ENCODE results near the gene GXYLT2.

DNA sequence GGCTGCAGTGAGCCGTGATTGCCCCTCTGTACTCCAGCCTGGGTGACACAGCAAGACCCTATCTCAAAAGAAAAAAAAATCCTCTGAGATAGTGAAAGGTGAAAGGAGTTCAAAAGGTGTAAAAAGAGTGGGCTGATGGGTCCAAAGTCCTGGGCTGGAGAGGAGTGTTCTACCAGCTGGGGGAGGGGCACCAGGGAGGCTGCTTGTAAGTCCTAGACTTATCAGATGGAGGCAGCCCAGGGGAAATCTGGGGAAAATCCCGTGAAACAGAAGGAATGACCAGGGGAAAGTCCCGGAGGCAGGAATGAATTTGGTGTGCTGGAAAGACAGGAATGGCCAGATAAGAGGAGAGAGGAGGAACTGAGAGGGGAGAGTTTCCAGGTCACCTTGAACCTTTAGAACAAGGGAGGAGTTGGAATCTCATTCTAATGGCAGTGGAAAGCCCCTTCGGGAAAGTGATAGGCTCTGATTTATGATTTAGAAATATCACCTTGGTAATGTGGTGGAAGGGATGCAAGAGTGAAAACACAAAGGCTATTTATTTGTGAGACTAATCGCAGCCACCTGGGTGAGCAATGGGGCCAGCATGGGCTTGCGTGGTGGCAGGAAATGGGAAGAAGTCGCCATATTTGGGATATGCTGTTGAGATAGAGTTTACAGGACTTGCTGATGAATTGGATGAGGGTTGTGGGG is 85.3 kb downstream of the GXYLT2 start:
- TF ChIP-seq CTCF (tag by site-specific recombination; IDR thresholded peaks at IDR 0.05) (no peak), ZNF426 (tag by site-specific recombination; IDR thresholded peaks at IDR 0.05) (no peak)

Measured in HEK293 (cell line).